NB4 (cell line): ENCODE measurements around the gene ZSWIM2.

Experiments
- CTCF ChIP-seq: IDR thresholded peaks from one replicate; pipeline ENCODE4 v1.5.1; 2012; ENCODE audit warnings: low read depth, low read length
- MYC ChIP-seq: IDR thresholded peaks from 2 replicates; pipeline ENCODE4 v1.6.1; 2011; ENCODE audit warnings: low read depth, low read length
- POLR2A ChIP-seq: IDR thresholded peaks from 2 replicates; pipeline ENCODE4 v1.6.1; 2011; ENCODE audit warnings: mild to moderate bottlenecking; ENCODE audit not compliant: insufficient read length; ENCODE audit errors: extremely low read depth

GRCh38 chr2:186868344-186868743 is 19.4 kb upstream of the ZSWIM2 start:
- TF ChIP-seq CTCF (no peak), POLR2A (no peak), MYC (no peak)
